MM.1S (cell line): Measurements from ENCODE around the gene MICAL2.

Experiments
- DNase-seq: peaks from one replicate; pipeline ENCODE4 v3.0.0-alpha.2; 2015
- H2AFZ ChIP-seq: fragments of 300-600 bp; sonication (generic); 2 replicates; pipeline ENCODE4 v1.6.0; 2016; ENCODE audit warnings: antibody characterized with exemption, low read length
- H3F3A ChIP-seq: fragments of 300-600 bp; sonication (generic); 2 replicates; pipeline ENCODE4 v1.6.1; 2016; ENCODE audit warnings: mild to moderate bottlenecking, antibody characterized with exemption, low read length, moderate library complexity, mixed read lengths; ENCODE audit not compliant: insufficient read depth
- H3K27ac ChIP-seq: fragments of 300-600 bp; sonication (generic); 2 replicates; pipeline ENCODE4 v1.5.1; 2016; ENCODE audit warnings: mild to moderate bottlenecking, low read length
- H3K27me3 ChIP-seq: fragments of 300-600 bp; sonication (generic); replicated peaks from 2 replicates; pipeline ENCODE4 v1.6.0; 2016; ENCODE audit warnings: low read length; ENCODE audit not compliant: insufficient read depth
- H3K36me3 ChIP-seq: fragments of 300-600 bp; sonication (generic); replicated peaks from 2 replicates; pipeline ENCODE4 v1.6.1; 2016; ENCODE audit warnings: mild to moderate bottlenecking, low read length, mixed read lengths; ENCODE audit not compliant: insufficient read depth
- H3K4me1 ChIP-seq: fragments of 300-600 bp; sonication (generic); 2 replicates; pipeline ENCODE4 v1.6.1; 2016; ENCODE audit warnings: low read length, mixed read lengths
- H3K4me2 ChIP-seq: fragments of 300-600 bp; sonication (generic); 2 replicates; pipeline ENCODE4 v1.6.0; 2016; ENCODE audit warnings: low read depth, low read length
- H3K4me3 ChIP-seq: fragments of 300-600 bp; sonication (generic); 2 replicates; pipeline ENCODE4 v1.5.1; 2016; ENCODE audit warnings: low read length, mixed read lengths
- H3K79me2 ChIP-seq: fragments of 300-600 bp; sonication (generic); 2 replicates; pipeline ENCODE4 v1.6.1; 2016; ENCODE audit warnings: mixed run types, low read length, mixed read lengths
- H3K9ac ChIP-seq: fragments of 300-600 bp; sonication (generic); 2 replicates; pipeline ENCODE4 v1.6.1; 2016; ENCODE audit warnings: low read length, mixed read lengths
- H3K9me2 ChIP-seq: fragments of 300-600 bp; sonication (generic); replicated peaks from 2 replicates; pipeline ENCODE4 v1.6.1; 2016; ENCODE audit warnings: mild to moderate bottlenecking, low read length, mixed read lengths; ENCODE audit not compliant: insufficient read depth
- H3K9me3 ChIP-seq: fragments of 300-600 bp; sonication (generic); replicated peaks from 2 replicates; pipeline ENCODE4 v1.6.1; 2016; ENCODE audit warnings: mild to moderate bottlenecking, low read length, mixed read lengths; ENCODE audit not compliant: insufficient read depth
- H4K20me1 ChIP-seq: fragments of 300-600 bp; sonication (generic); 2 replicates; pipeline ENCODE4 v1.6.1; 2016; ENCODE audit warnings: mild to moderate bottlenecking, low read length, moderate library complexity, mixed read lengths; ENCODE audit not compliant: insufficient read depth
- EZH2 ChIP-seq: fragments of 300-600 bp; sonication (generic); optimal IDR thresholded peaks from 2 replicates; pipeline ENCODE3; 2017; ENCODE audit warnings: low read depth, mild to moderate bottlenecking, antibody characterized with exemption, low read length, mixed read lengths
- EZH2phosphoT487 ChIP-seq: fragments of 300-600 bp; sonication (generic); IDR thresholded peaks from 2 replicates; pipeline ENCODE4 v1.6.1; 2018; ENCODE audit warnings: antibody characterized with exemption, low read length
- TF ChIP-seq, protein P1 (sequence below): fragments of 300-600 bp; sonication (generic); IDR thresholded peaks from 2 replicates; pipeline ENCODE4 v1.5.1; 2016; ENCODE audit warnings: antibody characterized with exemption, low read length, mixed read lengths

The MICAL2 gene

DNA sequence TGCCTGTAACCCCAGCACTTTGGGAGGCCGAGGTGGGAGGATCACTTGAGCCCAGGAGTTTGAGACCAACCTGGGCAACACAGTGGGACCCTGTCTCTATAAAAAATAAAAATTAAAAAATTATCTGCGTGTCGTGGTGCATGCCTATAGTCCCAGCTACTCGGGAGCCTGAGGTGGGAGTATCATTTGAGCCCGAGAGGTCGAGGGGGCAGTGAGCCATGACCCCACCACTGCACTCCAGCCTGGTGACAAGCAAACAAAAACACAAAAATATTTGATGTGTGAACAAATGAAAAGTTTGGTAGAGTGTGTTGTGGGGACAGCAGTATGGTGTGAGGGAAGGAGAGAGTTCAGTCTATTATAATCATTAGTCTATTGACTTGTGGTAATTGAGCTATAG lies 176.2 kb downstream of the MICAL2 start:
- Histone ChIP-seq H2AFZ (no peak overlapping the region), H3F3A (no peaks in the 10 kb centered on the region), H3K9ac (no peak overlapping the region), H3K79me2 (no peaks in the 10 kb centered on the region), H3K27me3 (no peaks in the 10 kb centered on the region), H3K4me1 (0 out of 2 replicates have a peak, but pooled peaks cover 4% of the 10 kb centered on the region), H3K4me2 (no peak overlapping the region), H3K27ac (no peak overlapping the region), H3K9me2 (no peaks in the 10 kb centered on the region), H4K20me1 (no peaks in the 10 kb centered on the region), H3K9me3 (no peaks in the 10 kb centered on the region), H3K36me3 (no peaks in the 10 kb centered on the region), H3K4me3 (no peak overlapping the region)
- no peak for TF ChIP-seq EZH2
- TF ChIP-seq EZH2phosphoT487 = no peak
- TF ChIP-seq, protein P1, sequence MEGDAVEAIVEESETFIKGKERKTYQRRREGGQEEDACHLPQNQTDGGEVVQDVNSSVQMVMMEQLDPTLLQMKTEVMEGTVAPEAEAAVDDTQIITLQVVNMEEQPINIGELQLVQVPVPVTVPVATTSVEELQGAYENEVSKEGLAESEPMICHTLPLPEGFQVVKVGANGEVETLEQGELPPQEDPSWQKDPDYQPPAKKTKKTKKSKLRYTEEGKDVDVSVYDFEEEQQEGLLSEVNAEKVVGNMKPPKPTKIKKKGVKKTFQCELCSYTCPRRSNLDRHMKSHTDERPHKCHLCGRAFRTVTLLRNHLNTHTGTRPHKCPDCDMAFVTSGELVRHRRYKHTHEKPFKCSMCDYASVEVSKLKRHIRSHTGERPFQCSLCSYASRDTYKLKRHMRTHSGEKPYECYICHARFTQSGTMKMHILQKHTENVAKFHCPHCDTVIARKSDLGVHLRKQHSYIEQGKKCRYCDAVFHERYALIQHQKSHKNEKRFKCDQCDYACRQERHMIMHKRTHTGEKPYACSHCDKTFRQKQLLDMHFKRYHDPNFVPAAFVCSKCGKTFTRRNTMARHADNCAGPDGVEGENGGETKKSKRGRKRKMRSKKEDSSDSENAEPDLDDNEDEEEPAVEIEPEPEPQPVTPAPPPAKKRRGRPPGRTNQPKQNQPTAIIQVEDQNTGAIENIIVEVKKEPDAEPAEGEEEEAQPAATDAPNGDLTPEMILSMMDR = no peak
- no peak for DNase-seq

DNA sequence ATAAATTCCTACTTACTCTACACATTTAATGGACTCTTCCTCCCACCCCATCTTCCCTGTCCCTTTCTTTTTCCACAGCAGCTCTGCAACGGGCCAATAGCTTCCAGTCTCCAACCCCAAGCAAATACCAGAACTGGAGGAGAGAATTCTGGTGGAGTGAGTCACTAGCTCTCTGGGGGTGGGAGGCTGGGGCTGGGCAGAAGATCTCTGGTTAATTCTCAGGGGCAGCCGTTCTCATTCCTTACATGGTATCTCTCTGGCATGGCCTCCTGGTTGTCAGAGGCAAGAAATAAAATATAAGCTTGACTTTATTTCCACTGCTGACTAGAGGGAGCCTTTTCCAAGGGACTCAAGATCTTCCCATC lies 176.6 kb downstream of the MICAL2 start:
- Histone ChIP-seq H3K79me2 (no peaks in the 10 kb centered on the region), H3K27me3 (no peaks in the 10 kb centered on the region), H3K4me1 (0 out of 2 replicates have a peak, but pooled peaks cover 4% of the 10 kb centered on the region), H3K9me3 (no peaks in the 10 kb centered on the region), H2AFZ (no peak overlapping the region), H3K4me2 (no peak overlapping the region), H4K20me1 (no peaks in the 10 kb centered on the region), H3F3A (no peaks in the 10 kb centered on the region), H3K9me2 (no peaks in the 10 kb centered on the region), H3K27ac (no peak overlapping the region), H3K36me3 (no peaks in the 10 kb centered on the region), H3K4me3 (no peak overlapping the region), H3K9ac (no peak overlapping the region)
- no peak for DNase-seq
- TF ChIP-seq EZH2phosphoT487 (no peak), EZH2 (no peak)
- TF ChIP-seq, protein P1 = no peak

DNA sequence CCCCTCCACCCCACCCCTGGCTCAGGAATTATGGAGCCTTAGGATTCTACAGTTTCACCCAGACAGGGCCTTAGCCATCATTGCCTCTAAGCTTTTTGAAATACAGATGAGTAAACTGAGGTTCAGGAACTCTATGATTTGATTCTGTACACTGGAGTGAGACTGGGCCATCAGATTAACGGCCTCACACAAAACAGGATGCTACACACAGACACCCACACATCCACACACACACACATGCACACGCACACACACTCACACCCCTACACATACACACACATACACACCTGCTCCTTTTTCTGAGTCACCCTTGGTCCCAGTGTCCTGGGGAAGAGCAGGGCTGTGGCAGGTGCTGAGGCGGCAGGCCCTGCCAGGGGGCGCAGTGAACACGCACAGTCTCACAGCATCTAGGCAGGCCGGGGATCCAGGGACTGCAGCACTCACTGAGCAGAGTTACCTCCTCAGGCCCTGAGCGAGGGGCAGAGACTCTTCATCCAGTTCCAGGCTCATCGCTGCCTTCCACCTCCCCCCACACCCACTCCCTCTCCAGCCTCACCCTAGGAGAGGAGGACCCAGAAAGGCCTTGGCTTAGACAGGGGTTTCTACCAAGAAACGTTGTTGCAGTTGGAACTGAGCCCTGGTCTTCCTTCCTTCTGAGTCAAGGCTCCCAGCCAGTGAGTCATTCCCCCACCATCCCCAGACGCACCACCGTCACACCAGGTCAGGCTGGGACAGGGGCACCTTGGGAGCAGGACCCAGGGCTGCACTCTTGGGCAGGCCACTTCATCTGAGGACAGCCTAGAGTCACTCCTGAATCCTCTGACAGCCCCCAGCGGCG lies 177.2 kb downstream of the MICAL2 start:
- Histone ChIP-seq H3K9ac (no peak overlapping the region), H3K9me2 (no peaks in the 10 kb centered on the region), H3K9me3 (no peaks in the 10 kb centered on the region), H3K4me3 (no peak overlapping the region), H3K4me2 (no peak overlapping the region), H3F3A (no peaks in the 10 kb centered on the region), H3K36me3 (no peaks in the 10 kb centered on the region), H4K20me1 (no peaks in the 10 kb centered on the region), H2AFZ (no peak overlapping the region), H3K27ac (no peak overlapping the region), H3K79me2 (no peaks in the 10 kb centered on the region), H3K4me1 (0 out of 2 replicates have a peak, but pooled peaks cover 4% of the 10 kb centered on the region), H3K27me3 (no peaks in the 10 kb centered on the region)
- TF ChIP-seq, protein P1 = peak; percentile 32
- no peak for TF ChIP-seq EZH2phosphoT487
- DNase-seq = no peak
